HL-60 (cell line): ENCODE data around the gene EYS.

Source experiments
- DNase-seq, 2 experiments: peaks; one replicate each; pipeline ENCODE4 v3.0.0-alpha.2; 2010 to 2020; ENCODE audit warnings: low read depth in 1 of 2, low spot score in 1 of 2
- H3K27ac ChIP-seq: fragments of 250-450 bp; sonication (Bioruptor Pico); replicated peaks from 2 replicates; pipeline ENCODE4 v1.5.1; 2020; ENCODE audit warnings: mild to moderate bottlenecking, moderate library complexity
- H3K27me3 ChIP-seq: fragments of 250-450 bp; sonication (Bioruptor Pico); 2 replicates; pipeline ENCODE4 v1.5.1; 2021; ENCODE audit warnings: mild to moderate bottlenecking, moderate library complexity; ENCODE audit not compliant: insufficient read depth, poor library complexity, severe bottlenecking
- H3K4me3 ChIP-seq: replicated peaks from 2 replicates; pipeline ENCODE4 v1.5.1; 2011; ENCODE audit warnings: mild to moderate bottlenecking, control low read depth, low read length; ENCODE audit not compliant: insufficient read depth
- GABPA ChIP-seq: IDR thresholded peaks from 2 replicates; pipeline ENCODE4 v1.6.1; 2012; ENCODE audit warnings: low read depth
- POLR2AphosphoS5 ChIP-seq: IDR thresholded peaks from 2 replicates; pipeline ENCODE4 v1.6.1; 2012; ENCODE audit warnings: low read depth
- SPI1 ChIP-seq: IDR thresholded peaks from 2 replicates; pipeline ENCODE4 v1.6.1; 2012; ENCODE audit warnings: low read depth, mild to moderate bottlenecking, borderline replicate concordance
- TF ChIP-seq, protein P1 (sequence below): IDR thresholded peaks from 2 replicates; pipeline ENCODE4 v1.6.1; 2012; ENCODE audit warnings: low read depth; ENCODE audit not compliant: insufficient replicate concordance
- TF ChIP-seq, protein P2 (sequence below): IDR thresholded peaks from one replicate; pipeline ENCODE4 v1.5.1; 2011; ENCODE audit warnings: low read length, control low read depth, inconsistent platforms; ENCODE audit not compliant: insufficient read depth

EYS gene

DNA sequence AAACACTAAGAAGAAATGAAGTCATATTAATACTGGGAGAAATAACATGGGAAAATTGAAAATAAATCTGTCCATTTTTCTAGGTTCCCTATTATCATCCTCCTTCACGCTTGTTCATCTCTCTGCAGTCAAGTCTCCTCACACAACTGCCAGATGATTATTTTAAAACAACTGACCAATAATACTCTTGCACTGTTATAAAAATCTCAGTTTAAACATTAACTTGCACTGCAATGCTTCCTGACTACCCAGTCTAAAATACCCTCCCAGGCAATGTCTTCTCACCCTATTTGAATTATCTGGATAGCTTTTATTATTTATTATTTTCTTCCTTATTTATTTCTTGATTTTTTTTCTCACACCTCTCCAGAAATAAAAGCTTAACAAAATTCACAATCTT is 5.7 kb downstream of the EYS start:
- H3K27ac ChIP-seq, result no peak overlapping the region
- no peaks in the 10 kb centered on the region for H3K27me3 ChIP-seq
- DNase-seq, result no peak
- no peak for TF ChIP-seq POLR2AphosphoS5
- no peak for TF ChIP-seq SPI1
- TF ChIP-seq, protein P1, sequence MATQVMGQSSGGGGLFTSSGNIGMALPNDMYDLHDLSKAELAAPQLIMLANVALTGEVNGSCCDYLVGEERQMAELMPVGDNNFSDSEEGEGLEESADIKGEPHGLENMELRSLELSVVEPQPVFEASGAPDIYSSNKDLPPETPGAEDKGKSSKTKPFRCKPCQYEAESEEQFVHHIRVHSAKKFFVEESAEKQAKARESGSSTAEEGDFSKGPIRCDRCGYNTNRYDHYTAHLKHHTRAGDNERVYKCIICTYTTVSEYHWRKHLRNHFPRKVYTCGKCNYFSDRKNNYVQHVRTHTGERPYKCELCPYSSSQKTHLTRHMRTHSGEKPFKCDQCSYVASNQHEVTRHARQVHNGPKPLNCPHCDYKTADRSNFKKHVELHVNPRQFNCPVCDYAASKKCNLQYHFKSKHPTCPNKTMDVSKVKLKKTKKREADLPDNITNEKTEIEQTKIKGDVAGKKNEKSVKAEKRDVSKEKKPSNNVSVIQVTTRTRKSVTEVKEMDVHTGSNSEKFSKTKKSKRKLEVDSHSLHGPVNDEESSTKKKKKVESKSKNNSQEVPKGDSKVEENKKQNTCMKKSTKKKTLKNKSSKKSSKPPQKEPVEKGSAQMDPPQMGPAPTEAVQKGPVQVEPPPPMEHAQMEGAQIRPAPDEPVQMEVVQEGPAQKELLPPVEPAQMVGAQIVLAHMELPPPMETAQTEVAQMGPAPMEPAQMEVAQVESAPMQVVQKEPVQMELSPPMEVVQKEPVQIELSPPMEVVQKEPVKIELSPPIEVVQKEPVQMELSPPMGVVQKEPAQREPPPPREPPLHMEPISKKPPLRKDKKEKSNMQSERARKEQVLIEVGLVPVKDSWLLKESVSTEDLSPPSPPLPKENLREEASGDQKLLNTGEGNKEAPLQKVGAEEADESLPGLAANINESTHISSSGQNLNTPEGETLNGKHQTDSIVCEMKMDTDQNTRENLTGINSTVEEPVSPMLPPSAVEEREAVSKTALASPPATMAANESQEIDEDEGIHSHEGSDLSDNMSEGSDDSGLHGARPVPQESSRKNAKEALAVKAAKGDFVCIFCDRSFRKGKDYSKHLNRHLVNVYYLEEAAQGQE, result no peak
- TF ChIP-seq, protein P2, sequence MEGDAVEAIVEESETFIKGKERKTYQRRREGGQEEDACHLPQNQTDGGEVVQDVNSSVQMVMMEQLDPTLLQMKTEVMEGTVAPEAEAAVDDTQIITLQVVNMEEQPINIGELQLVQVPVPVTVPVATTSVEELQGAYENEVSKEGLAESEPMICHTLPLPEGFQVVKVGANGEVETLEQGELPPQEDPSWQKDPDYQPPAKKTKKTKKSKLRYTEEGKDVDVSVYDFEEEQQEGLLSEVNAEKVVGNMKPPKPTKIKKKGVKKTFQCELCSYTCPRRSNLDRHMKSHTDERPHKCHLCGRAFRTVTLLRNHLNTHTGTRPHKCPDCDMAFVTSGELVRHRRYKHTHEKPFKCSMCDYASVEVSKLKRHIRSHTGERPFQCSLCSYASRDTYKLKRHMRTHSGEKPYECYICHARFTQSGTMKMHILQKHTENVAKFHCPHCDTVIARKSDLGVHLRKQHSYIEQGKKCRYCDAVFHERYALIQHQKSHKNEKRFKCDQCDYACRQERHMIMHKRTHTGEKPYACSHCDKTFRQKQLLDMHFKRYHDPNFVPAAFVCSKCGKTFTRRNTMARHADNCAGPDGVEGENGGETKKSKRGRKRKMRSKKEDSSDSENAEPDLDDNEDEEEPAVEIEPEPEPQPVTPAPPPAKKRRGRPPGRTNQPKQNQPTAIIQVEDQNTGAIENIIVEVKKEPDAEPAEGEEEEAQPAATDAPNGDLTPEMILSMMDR, result no peak
- TF ChIP-seq GABPA, result no peak
- no peak overlapping the region for H3K4me3 ChIP-seq

GRCh38 chr6:65700561-65700960 is 6.5 kb downstream of the EYS start:
- Histone ChIP-seq H3K27ac (no peak overlapping the region), H3K4me3 (no peak overlapping the region), H3K27me3 (no peaks in the 10 kb centered on the region)
- TF ChIP-seq, protein P1, result no peak
- TF ChIP-seq, protein P2, result no peak
- TF ChIP-seq GABPA, result no peak
- TF ChIP-seq POLR2AphosphoS5, result no peak
- no peak for DNase-seq

- Histone ChIP-seq H3K27me3 (no peaks in the 10 kb centered on the region), H3K27ac (no peak overlapping the region), H3K4me3 (no peak overlapping the region)
- no peak for TF ChIP-seq POLR2AphosphoS5
- DNase-seq, result no peak
Observed at GRCh38 chr6:65692109-65692508, 14.9 kb downstream of the EYS start.

DNA sequence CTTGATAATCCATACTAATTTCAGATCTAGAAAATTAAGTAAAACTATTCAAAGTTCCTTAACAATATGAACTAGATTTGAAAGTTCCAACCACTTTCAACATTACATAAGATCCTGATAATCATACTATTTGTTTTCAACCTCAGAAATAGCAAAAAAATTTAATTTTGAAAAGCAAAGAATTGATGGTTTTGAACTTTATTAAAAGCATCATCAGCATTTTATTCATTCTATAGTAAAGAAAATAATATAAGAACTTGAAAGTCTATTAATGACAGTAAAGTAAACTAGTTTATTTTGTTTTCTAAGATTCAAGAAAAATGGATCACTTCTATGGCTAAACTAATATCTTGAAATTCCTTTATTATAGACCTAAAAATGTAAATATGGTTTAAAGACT is 26.8 kb downstream of the EYS start:
- no peak for TF ChIP-seq GABPA
- no peak for TF ChIP-seq POLR2AphosphoS5
- TF ChIP-seq, protein P1, result no peak
- TF ChIP-seq SPI1, result no peak
- TF ChIP-seq, protein P2, result no peak

More for the DNA sequence above, 26.8 kb downstream of the EYS start:
- Histone ChIP-seq H3K4me3 (no peak overlapping the region), H3K27me3 (no peaks in the 10 kb centered on the region), H3K27ac (no peak overlapping the region)
- no peak for DNase-seq
